GM10266 (cell line): ENCODE data around the gene ARAP1.

ENCODE experiments used
- DNase-seq: peaks from one replicate; pipeline ENCODE4 v3.0.0; 2012; ENCODE audit errors: extremely low spot score
- TF ChIP-seq, protein P1 (sequence below): IDR thresholded peaks from 2 replicates; pipeline ENCODE4 v1.5.1; 2012; ENCODE audit warnings: mild to moderate bottlenecking, low read depth; ENCODE audit not compliant: control insufficient read depth, insufficient read depth; ENCODE audit errors: missing control alignments

ARAP1 gene

DNA sequence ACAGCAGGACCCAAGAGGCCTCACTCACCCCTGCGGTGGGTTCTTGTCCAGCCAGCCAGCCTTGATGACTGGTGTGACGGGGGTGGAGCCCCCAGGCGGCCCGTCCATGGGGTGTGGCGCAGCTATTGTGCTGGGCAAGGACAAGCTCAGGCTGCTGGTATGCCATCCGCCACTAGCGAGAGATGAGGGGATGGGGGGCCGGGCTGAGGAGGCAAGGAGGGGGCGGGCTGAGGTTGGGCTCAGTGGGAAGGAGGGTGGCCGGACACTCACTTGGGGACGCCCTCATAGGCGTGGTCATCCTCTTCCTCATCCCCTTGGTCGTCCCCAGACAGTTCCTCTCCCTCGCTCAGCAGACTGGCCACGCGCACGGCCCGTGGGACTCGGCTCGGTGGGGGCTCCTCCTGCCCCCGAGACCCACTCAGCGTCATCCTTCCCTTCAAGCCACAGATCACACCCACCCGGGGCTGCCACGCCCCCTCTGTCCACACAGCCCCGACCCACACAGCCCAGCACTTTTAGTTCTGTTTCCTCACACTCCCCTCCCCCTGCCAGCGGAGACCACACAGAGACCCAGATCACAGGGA lies 39.9 kb downstream of the ARAP1 start:
- TF ChIP-seq, protein P1, sequence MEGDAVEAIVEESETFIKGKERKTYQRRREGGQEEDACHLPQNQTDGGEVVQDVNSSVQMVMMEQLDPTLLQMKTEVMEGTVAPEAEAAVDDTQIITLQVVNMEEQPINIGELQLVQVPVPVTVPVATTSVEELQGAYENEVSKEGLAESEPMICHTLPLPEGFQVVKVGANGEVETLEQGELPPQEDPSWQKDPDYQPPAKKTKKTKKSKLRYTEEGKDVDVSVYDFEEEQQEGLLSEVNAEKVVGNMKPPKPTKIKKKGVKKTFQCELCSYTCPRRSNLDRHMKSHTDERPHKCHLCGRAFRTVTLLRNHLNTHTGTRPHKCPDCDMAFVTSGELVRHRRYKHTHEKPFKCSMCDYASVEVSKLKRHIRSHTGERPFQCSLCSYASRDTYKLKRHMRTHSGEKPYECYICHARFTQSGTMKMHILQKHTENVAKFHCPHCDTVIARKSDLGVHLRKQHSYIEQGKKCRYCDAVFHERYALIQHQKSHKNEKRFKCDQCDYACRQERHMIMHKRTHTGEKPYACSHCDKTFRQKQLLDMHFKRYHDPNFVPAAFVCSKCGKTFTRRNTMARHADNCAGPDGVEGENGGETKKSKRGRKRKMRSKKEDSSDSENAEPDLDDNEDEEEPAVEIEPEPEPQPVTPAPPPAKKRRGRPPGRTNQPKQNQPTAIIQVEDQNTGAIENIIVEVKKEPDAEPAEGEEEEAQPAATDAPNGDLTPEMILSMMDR: no peak
- no peak for DNase-seq

DNA sequence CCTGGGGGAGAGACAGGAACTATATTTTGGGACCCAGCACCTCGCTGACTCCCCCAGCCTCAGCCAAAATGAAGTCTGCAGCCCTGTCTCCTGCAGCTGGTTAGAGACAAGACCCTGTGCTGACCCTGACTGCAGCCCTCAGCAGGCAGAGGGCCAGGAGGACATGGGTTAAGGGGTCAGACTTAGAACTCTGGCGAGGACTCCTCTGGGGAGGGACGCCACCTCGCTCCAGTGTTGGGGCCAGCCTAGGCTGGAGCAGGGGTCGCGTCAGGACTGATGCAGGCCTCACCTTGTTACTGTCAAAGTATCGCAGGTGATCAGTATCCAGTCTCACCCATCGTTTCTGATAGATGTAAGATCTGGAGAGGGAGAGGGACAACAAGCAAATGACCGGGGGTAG lies 41.1 kb downstream of the ARAP1 start:
- TF ChIP-seq, protein P1: no peak
- no peak for DNase-seq

DNA sequence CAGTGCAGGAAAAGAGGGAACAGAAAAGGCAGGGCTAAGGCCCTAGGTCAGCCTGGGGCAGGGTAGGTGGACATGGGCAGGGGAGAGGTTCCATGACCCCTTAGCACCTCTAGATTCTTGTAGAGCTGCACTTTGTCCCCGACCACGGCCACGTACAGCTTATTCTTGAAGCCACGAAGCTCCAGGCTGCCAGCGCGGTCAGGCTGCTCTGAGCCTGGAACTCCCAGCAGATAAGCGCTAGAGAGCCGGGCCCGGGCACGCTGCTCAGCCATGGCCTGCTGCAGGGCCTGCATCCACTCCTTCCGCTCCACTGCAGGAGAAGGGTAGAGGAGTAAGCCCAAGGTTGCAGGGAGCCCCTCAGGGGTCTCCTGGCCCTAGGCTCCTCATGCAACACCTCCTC lies 41.9 kb downstream of the ARAP1 start:
- TF ChIP-seq, protein P1: no peak
- DNase-seq: no peak

DNA sequence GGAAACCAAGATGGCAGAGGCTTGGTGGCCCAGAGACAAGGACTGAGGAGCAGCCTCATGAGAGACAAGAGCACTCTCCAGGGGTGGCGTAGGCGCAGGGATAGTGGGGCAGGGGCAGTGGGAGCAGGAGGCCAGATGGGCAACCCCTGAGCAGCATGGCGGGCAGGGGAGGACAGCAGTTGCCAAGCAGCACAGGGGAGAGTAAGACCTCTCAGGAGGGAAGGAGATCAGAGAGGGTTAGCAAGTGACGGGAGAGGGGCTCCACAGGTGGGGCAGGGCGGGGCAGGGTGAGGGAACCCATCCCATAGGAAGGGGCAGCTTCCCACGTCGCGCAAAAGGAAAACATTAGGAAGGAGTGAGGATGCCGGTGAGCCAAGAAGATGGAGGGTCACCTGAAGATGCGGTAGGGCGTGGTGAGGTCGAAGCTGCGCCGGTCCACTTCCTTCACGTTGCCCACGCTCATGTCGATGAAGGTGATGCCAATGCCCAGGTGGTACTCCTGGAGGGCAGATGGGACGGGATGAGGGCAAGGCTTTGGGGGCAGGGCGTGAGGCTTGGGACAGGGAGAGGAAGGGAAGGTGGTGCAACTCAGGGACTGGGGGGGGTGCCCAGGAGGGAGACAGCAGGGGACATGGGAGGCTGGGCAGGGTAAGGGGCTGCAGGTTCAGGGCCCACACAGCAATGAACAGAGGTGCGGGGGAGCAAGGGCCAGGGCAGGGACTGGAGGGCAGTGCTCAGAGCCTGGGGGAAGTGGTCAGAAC lies 42.5 kb downstream of the ARAP1 start:
- TF ChIP-seq, protein P1: no peak
- no peak for DNase-seq

DNA sequence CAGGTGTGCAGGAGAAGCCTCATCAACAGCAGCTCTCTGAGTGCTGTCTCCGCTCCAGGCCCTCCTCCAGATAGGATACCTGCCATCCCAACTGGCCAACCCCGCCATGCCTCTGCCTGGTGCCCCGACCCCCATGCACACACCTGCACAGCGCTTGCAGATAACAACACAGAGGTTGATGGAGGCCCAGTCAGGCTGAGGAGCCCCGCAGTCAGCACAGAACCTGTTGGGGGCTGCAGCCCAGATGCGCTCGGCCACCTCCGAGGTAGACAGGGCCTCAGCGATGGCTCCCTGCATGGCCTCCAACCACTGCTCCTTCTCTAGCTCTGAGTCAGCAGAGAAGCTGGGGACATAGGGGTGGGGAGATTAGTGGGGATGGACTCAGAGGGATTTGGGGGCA lies 45.2 kb downstream of the ARAP1 start:
- DNase-seq: no peak
- TF ChIP-seq, protein P1: no peak

DNA sequence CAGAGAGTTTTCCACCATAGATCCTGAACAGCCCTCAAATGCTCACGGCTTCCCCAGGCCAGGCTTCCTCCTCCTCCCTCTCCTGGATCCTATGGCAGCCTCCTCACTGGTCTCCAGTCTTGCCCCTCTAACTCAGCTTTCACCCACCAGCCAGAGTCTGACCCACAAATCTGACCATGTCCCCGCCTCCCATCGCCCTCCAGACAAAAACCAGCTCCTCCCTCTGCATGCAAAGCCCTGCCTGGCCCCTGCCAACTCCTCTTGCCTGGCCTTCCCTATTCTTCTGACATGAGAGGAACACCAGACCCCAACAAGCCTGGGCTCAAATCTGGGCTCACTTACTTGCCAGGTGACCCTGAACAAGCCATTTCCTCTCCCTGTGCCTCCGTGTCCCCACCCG lies 45.6 kb downstream of the ARAP1 start:
- no peak for DNase-seq
- TF ChIP-seq, protein P1: no peak

DNA sequence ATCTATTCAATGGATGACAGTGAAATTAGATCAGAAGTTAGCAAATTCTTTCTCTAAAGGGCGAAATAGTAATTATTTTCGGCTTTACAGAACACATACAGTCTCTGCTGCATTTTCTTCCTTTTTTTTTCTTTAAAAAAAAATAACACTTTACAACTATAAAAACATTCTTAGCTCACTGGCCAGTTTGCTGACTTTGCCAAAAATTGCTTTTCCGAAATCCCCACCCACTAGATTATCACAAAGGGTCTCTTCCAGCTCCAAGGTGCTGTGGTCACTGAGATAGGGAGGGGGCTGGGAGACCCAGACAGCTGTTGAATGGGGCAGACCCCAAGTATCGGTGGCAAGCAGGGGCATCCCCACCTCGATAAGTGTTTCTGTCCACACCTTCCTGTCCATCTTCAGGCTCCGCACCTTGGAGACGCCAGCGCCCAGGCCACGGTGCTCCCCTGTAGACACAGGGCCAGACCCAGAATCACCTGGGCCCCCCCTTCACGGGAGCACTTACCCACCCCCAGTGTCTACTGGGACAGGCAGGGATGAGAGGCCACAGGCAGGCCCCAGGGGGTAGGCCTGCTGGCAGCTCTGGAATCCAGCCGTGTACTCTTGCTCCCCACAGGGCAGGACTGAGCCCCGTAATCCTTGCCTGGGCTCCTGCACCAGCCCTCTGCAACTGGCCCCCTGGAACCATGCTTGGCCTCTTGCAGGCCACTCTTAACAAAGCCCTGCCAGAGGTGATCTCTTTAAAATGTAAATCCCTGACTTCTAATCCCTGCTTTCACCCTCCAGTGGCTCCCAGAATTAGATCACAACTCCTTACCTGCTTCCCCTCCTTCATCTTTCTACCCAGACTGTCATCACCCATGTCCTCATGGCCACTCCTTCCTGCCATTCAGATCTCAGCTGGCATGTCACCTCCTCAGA lies 46.5 kb downstream of the ARAP1 start:
- TF ChIP-seq, protein P1: no peak
- DNase-seq: no peak
